Measurements from ENCODE around the gene INPP4B.

INPP4B gene

GRCh38 chr4:142475663-142476062 is 370.4 kb downstream of the INPP4B start:
- Histone ChIP-seq H3K14ac (ENCODE audit: low read length) (no peak overlapping the region), H4K8ac (ENCODE audit: low read depth, low read length) (no peak overlapping the region)
- WGBS, 2 donors (ENCODE audit: extremely low coverage in 2 of 2, insufficient read length in 2 of 2, insufficient replicate concordance in 1 of 2) = no CpG with 5 or more reads among the region's 2 CpGs

GRCh38 chr4:142474398-142475087 is 371.6 kb downstream of the INPP4B start:
- no CpG with 5 or more reads among the region's 4 CpGs for WGBS, 2 donors (ENCODE audit: extremely low coverage in 2 of 2, insufficient read length in 2 of 2, insufficient replicate concordance in 1 of 2)
- Histone ChIP-seq H2BK5ac (ENCODE audit: low read length) (no peak overlapping the region), H3K9ac (ENCODE audit: low read depth, low read length, poor library complexity) (no peak overlapping the region)

More at GRCh38 chr4:142475663-142476062, 370.4 kb downstream of the INPP4B start:
- H3K18ac ChIP-seq (ENCODE audit: low read length) = no peak overlapping the region
- no peak overlapping the region for H4K91ac ChIP-seq (ENCODE audit: low read depth, low read length, poor library complexity)
- no peak overlapping the region for H2BK120ac ChIP-seq (ENCODE audit: low read depth, low read length)
- H2AK5ac ChIP-seq (ENCODE audit: low read depth, low read length) = no peak overlapping the region
- H3K4me1 ChIP-seq (ENCODE audit: control insufficient read depth in 2 of 2, insufficient read depth in 1 of 2, low read depth in 1 of 2, low read length in 2 of 2) = no peaks in the 10 kb centered on the region
- no peaks in the 10 kb centered on the region for H3K27me3 ChIP-seq (ENCODE audit: control insufficient read depth in 3 of 3, insufficient read depth in 3 of 3, low read depth in 1 of 3, low read length in 3 of 3)
- no peaks in the 10 kb centered on the region for H3K36me3 ChIP-seq (replicated peaks in 1 of 2; ENCODE audit: control insufficient read depth in 2 of 2, insufficient read depth in 2 of 2, low read length in 2 of 2)
- peaks cover 0 to 3% of the 10 kb centered on the region in 2 donors for H3K9me3 ChIP-seq (replicated peaks in 1 of 2; ENCODE audit: control insufficient read depth in 2 of 2, insufficient read depth in 1 of 2, low read depth in 1 of 2, low read length in 2 of 2)
- no peak overlapping the region for H2BK12ac ChIP-seq (ENCODE audit: low read length)
- no peak overlapping the region for H3K9ac ChIP-seq (ENCODE audit: low read depth, low read length, poor library complexity)
- no peak overlapping the region for H3K4me2 ChIP-seq (ENCODE audit: insufficient read depth, low read length, poor library complexity, severe bottlenecking)
- H3K27ac ChIP-seq (replicated peaks; ENCODE audit: low read length) = no peak overlapping the region
- no peak overlapping the region for H3K23ac ChIP-seq (ENCODE audit: low read depth, low read length, poor library complexity)
- no peak overlapping the region for H3K4me3 ChIP-seq (ENCODE audit: low read length in 2 of 2)
- no peak overlapping the region for H2BK5ac ChIP-seq (ENCODE audit: low read length)
- DNase-seq (ENCODE audit: low spot score) = no peak
- no peak overlapping the region for H3K4ac ChIP-seq (ENCODE audit: low read length)
- no peak overlapping the region for H2AFZ ChIP-seq (ENCODE audit: low read length)
- no peaks in the 10 kb centered on the region for H3K79me1 ChIP-seq (ENCODE audit: low read depth, low read length)
- H2BK15ac ChIP-seq (ENCODE audit: low read length) = no peak overlapping the region

GRCh38 chr4:142473960-142474338 is 372.2 kb downstream of the INPP4B start:
- Histone ChIP-seq H4K91ac (ENCODE audit: low read depth, low read length, poor library complexity) (no peak overlapping the region), H3K4me3 (ENCODE audit: low read length in 2 of 2) (no peak overlapping the region), H2AK5ac (ENCODE audit: low read depth, low read length) (no peak overlapping the region), H3K9ac (ENCODE audit: low read depth, low read length, poor library complexity) (no peak overlapping the region), H3K4ac (ENCODE audit: low read length) (no peak overlapping the region), H4K8ac (ENCODE audit: low read depth, low read length) (no peak overlapping the region), H3K9me3 (replicated peaks in 1 of 2; ENCODE audit: control insufficient read depth in 2 of 2, insufficient read depth in 1 of 2, low read depth in 1 of 2, low read length in 2 of 2) (peaks cover 0 to 3% of the 10 kb centered on the region in 2 donors), H2BK5ac (ENCODE audit: low read length) (no peak overlapping the region), H2BK120ac (ENCODE audit: low read depth, low read length) (no peak overlapping the region), H2BK12ac (ENCODE audit: low read length) (no peak overlapping the region), H3K14ac (ENCODE audit: low read length) (no peak overlapping the region), H3K4me1 (ENCODE audit: control insufficient read depth in 2 of 2, insufficient read depth in 1 of 2, low read depth in 1 of 2, low read length in 2 of 2) (no peaks in the 10 kb centered on the region), H3K4me2 (ENCODE audit: insufficient read depth, low read length, poor library complexity, severe bottlenecking) (no peak overlapping the region), H2AFZ (ENCODE audit: low read length) (peak overlapping the region; percentile 6), H3K23ac (ENCODE audit: low read depth, low read length, poor library complexity) (no peak overlapping the region), H3K27ac (replicated peaks; ENCODE audit: low read length) (no peak overlapping the region), H3K27me3 (ENCODE audit: control insufficient read depth in 3 of 3, insufficient read depth in 3 of 3, low read depth in 1 of 3, low read length in 3 of 3) (no peaks in the 10 kb centered on the region), H3K18ac (ENCODE audit: low read length) (peak overlapping the region; percentile 6), H3K36me3 (replicated peaks in 1 of 2; ENCODE audit: control insufficient read depth in 2 of 2, insufficient read depth in 2 of 2, low read length in 2 of 2) (no peaks in the 10 kb centered on the region), H3K79me1 (ENCODE audit: low read depth, low read length) (no peaks in the 10 kb centered on the region), H2BK15ac (ENCODE audit: low read length) (no peak overlapping the region)
- no peak for DNase-seq (ENCODE audit: low spot score)
- no CpG with 5 or more reads among the region's 4 CpGs for WGBS, 2 donors (ENCODE audit: extremely low coverage in 2 of 2, insufficient read length in 2 of 2, insufficient replicate concordance in 1 of 2)

More at GRCh38 chr4:142474398-142475087, 371.6 kb downstream of the INPP4B start:
- no peaks in the 10 kb centered on the region for H3K4me1 ChIP-seq (ENCODE audit: control insufficient read depth in 2 of 2, insufficient read depth in 1 of 2, low read depth in 1 of 2, low read length in 2 of 2)
- no peak overlapping the region for H3K27ac ChIP-seq (replicated peaks; ENCODE audit: low read length)
- no peaks in the 10 kb centered on the region for H3K79me1 ChIP-seq (ENCODE audit: low read depth, low read length)
- no peaks in the 10 kb centered on the region for H3K36me3 ChIP-seq (replicated peaks in 1 of 2; ENCODE audit: control insufficient read depth in 2 of 2, insufficient read depth in 2 of 2, low read length in 2 of 2)
- DNase-seq (ENCODE audit: low spot score) = no peak
- no peak overlapping the region for H2BK120ac ChIP-seq (ENCODE audit: low read depth, low read length)
- peak overlapping the region; percentile 6 for H3K18ac ChIP-seq (ENCODE audit: low read length)
- no peaks in the 10 kb centered on the region for H3K27me3 ChIP-seq (ENCODE audit: control insufficient read depth in 3 of 3, insufficient read depth in 3 of 3, low read depth in 1 of 3, low read length in 3 of 3)
- H3K23ac ChIP-seq (ENCODE audit: low read depth, low read length, poor library complexity) = no peak overlapping the region
- H2AFZ ChIP-seq (ENCODE audit: low read length) = no peak overlapping the region
- no peak overlapping the region for H3K4me3 ChIP-seq (ENCODE audit: low read length in 2 of 2)
- H3K4me2 ChIP-seq (ENCODE audit: insufficient read depth, low read length, poor library complexity, severe bottlenecking) = no peak overlapping the region
- peaks cover 0 to 3% of the 10 kb centered on the region in 2 donors for H3K9me3 ChIP-seq (replicated peaks in 1 of 2; ENCODE audit: control insufficient read depth in 2 of 2, insufficient read depth in 1 of 2, low read depth in 1 of 2, low read length in 2 of 2)
- no peak overlapping the region for H3K4ac ChIP-seq (ENCODE audit: low read length)
- no peak overlapping the region for H4K8ac ChIP-seq (ENCODE audit: low read depth, low read length)
- H2BK12ac ChIP-seq (ENCODE audit: low read length) = no peak overlapping the region
- no peak overlapping the region for H2AK5ac ChIP-seq (ENCODE audit: low read depth, low read length)
- H4K91ac ChIP-seq (ENCODE audit: low read depth, low read length, poor library complexity) = no peak overlapping the region
- no peak overlapping the region for H2BK15ac ChIP-seq (ENCODE audit: low read length)
- H3K14ac ChIP-seq (ENCODE audit: low read length) = no peak overlapping the region

DNA sequence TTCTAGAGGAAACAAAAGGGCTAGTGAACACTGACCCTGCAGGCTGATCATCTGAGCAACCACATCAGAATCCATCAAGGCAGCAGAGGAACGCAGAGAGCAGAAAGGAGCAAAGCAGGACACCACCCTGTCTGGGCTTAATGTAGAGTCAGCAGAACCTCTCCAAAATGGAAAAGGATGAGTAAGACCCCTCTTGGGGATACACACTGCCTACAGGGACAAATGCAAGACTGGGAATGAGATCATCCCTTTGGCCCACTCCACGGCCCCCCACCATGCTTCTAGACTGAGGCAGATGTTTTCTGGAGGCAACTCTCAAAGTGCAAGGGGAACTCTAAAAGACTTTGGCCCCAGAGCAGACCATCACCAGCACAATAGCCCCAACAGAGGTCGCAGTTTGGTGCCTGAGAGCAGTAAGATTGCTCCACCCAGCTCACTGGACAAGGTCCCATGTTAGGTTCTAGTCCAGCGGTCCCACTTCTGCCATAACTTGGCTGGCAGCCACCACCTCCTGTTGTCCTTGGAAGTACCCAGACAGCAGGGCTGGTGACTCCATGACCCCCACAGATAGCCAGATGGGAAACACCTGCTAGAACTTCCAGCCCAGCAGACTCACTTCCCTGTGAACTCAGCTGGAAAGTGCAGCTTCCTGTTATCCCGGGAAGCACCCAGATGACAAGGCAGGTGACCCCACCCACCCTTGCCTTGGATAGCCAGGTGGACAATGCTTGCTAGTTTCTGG is 372.7 kb downstream of the INPP4B start:
- Histone ChIP-seq H2BK120ac (ENCODE audit: low read depth, low read length) (no peak overlapping the region), H3K4me1 (ENCODE audit: control insufficient read depth in 2 of 2, insufficient read depth in 1 of 2, low read depth in 1 of 2, low read length in 2 of 2) (no peaks in the 10 kb centered on the region), H3K23ac (ENCODE audit: low read depth, low read length, poor library complexity) (no peak overlapping the region), H3K79me1 (ENCODE audit: low read depth, low read length) (no peaks in the 10 kb centered on the region), H2BK5ac (ENCODE audit: low read length) (no peak overlapping the region), H4K8ac (ENCODE audit: low read depth, low read length) (no peak overlapping the region), H2BK12ac (ENCODE audit: low read length) (no peak overlapping the region), H3K9ac (ENCODE audit: low read depth, low read length, poor library complexity) (no peak overlapping the region), H3K4me3 (ENCODE audit: low read length in 2 of 2) (no peak overlapping the region), H4K91ac (ENCODE audit: low read depth, low read length, poor library complexity) (no peak overlapping the region), H3K9me3 (replicated peaks in 1 of 2; ENCODE audit: control insufficient read depth in 2 of 2, insufficient read depth in 1 of 2, low read depth in 1 of 2, low read length in 2 of 2) (peaks cover 0 to 3% of the 10 kb centered on the region in 2 donors), H2AK5ac (ENCODE audit: low read depth, low read length) (no peak overlapping the region), H3K27me3 (ENCODE audit: control insufficient read depth in 3 of 3, insufficient read depth in 3 of 3, low read depth in 1 of 3, low read length in 3 of 3) (no peaks in the 10 kb centered on the region), H3K14ac (ENCODE audit: low read length) (no peak overlapping the region), H3K4me2 (ENCODE audit: insufficient read depth, low read length, poor library complexity, severe bottlenecking) (no peak overlapping the region), H3K18ac (ENCODE audit: low read length) (no peak overlapping the region), H2AFZ (ENCODE audit: low read length) (peak overlapping the region; percentile 48), H3K27ac (replicated peaks; ENCODE audit: low read length) (no peak overlapping the region), H3K36me3 (replicated peaks in 1 of 2; ENCODE audit: control insufficient read depth in 2 of 2, insufficient read depth in 2 of 2, low read length in 2 of 2) (no peaks in the 10 kb centered on the region), H2BK15ac (ENCODE audit: low read length) (no peak overlapping the region), H3K4ac (ENCODE audit: low read length) (no peak overlapping the region)
- no CpG with 5 or more reads among the region's 5 CpGs for WGBS, 2 donors (ENCODE audit: extremely low coverage in 2 of 2, insufficient read length in 2 of 2, insufficient replicate concordance in 1 of 2)
- no peak for DNase-seq (ENCODE audit: low spot score)
